Measurements from ENCODE around the gene NELL1.

The NELL1 gene

DNA sequence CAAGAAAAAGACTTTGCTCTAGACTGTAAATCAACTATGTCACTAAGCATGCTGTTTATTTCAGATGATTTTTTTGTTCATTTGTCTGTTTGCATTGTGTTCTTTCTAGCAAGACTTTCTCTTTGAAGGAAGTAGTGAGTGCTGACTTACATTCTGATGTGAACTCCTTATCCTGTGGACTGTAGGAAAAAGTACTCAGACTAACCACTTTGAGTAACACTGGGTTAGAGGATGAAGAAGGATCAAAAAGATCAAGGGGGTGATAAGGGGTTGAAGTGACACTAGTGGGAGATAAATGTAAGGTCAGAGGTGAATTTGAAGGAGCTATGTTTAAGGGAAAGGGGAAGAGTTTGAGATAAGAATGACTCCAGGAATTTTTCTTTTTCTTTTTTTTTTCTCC lies 369.4 kb downstream of the NELL1 start:
- DNase-seq (no peak), ATAC-seq (ENCODE audit: insufficient read depth, low read depth) (no peak)
- H4K20me1 ChIP-seq (ENCODE audit: insufficient read depth, low read length), result no peaks in the 10 kb centered on the region
- TF ChIP-seq EZH2 (IDR thresholded peaks at IDR 0.05; ENCODE audit: borderline replicate concordance, low read depth, low read length, severe bottlenecking) (no peak), CTCF (IDR thresholded peaks at IDR 0.05; ENCODE audit: borderline replicate concordance, extremely low read depth, low read length, poor library complexity, severe bottlenecking) (no peak)
- no peaks in the 10 kb centered on the region for H3K27me3 ChIP-seq (ENCODE audit: insufficient read depth, low read length, poor library complexity)
- H3K4me2 ChIP-seq (ENCODE audit: insufficient read depth, low read length), result no peak overlapping the region
- no peak overlapping the region for H3K9ac ChIP-seq (ENCODE audit: low read depth, low read length)
- no peaks in the 10 kb centered on the region for H3K4me1 ChIP-seq (ENCODE audit: insufficient read depth, low read length)
- H3K79me2 ChIP-seq (ENCODE audit: insufficient read depth, low read length), result no peaks in the 10 kb centered on the region
- no peak overlapping the region for H3K4me3 ChIP-seq (ENCODE audit: low read depth in 1 of 2, low read length in 2 of 2)
- H3K36me3 ChIP-seq (ENCODE audit: insufficient read depth, low read length), result no peaks in the 10 kb centered on the region
- H3K27ac ChIP-seq (ENCODE audit: low read length), result no peak overlapping the region
- no peak overlapping the region for H2AFZ ChIP-seq (ENCODE audit: low read depth, low read length)
- no peaks in the 10 kb centered on the region for H3K9me3 ChIP-seq (ENCODE audit: insufficient read depth, low read length, severe bottlenecking)

- no peaks in the 10 kb centered on the region for H3K9me3 ChIP-seq (ENCODE audit: insufficient read depth, low read length, severe bottlenecking)
- no peak overlapping the region for H3K27ac ChIP-seq (ENCODE audit: low read length)
- ATAC-seq (ENCODE audit: insufficient read depth, low read depth) (no peak), DNase-seq (no peak)
- no peak overlapping the region for H3K4me2 ChIP-seq (ENCODE audit: insufficient read depth, low read length)
- no peaks in the 10 kb centered on the region for H3K36me3 ChIP-seq (ENCODE audit: insufficient read depth, low read length)
- H3K9ac ChIP-seq (ENCODE audit: low read depth, low read length), result no peak overlapping the region
- no peak overlapping the region for H2AFZ ChIP-seq (ENCODE audit: low read depth, low read length)
- no peaks in the 10 kb centered on the region for H3K27me3 ChIP-seq (ENCODE audit: insufficient read depth, low read length, poor library complexity)
- no peaks in the 10 kb centered on the region for H4K20me1 ChIP-seq (ENCODE audit: insufficient read depth, low read length)
- H3K4me1 ChIP-seq (ENCODE audit: insufficient read depth, low read length), result no peaks in the 10 kb centered on the region
- H3K79me2 ChIP-seq (ENCODE audit: insufficient read depth, low read length), result no peaks in the 10 kb centered on the region
- no peak overlapping the region for H3K4me3 ChIP-seq (ENCODE audit: low read depth in 1 of 2, low read length in 2 of 2)
- TF ChIP-seq EZH2 (IDR thresholded peaks at IDR 0.05; ENCODE audit: borderline replicate concordance, low read depth, low read length, severe bottlenecking) (no peak), CTCF (IDR thresholded peaks at IDR 0.05; ENCODE audit: borderline replicate concordance, extremely low read depth, low read length, poor library complexity, severe bottlenecking) (no peak)
Observed at GRCh38 chr11:21040630-21041029, 371.2 kb downstream of the NELL1 start.

- DNase-seq, result no peak
- Histone ChIP-seq H2AFZ (ENCODE audit: low read depth, low read length) (no peak overlapping the region), H4K20me1 (ENCODE audit: insufficient read depth, low read length) (no peaks in the 10 kb centered on the region), H3K4me1 (ENCODE audit: insufficient read depth, low read length) (no peaks in the 10 kb centered on the region), H3K27me3 (ENCODE audit: insufficient read depth, low read length, poor library complexity) (no peaks in the 10 kb centered on the region), H3K27ac (ENCODE audit: low read length) (no peak overlapping the region), H3K4me3 (ENCODE audit: low read depth in 1 of 2, low read length in 2 of 2) (no peak overlapping the region), H3K9ac (ENCODE audit: low read depth, low read length) (no peak overlapping the region), H3K4me2 (ENCODE audit: insufficient read depth, low read length) (no peak overlapping the region), H3K79me2 (ENCODE audit: insufficient read depth, low read length) (no peaks in the 10 kb centered on the region), H3K9me3 (ENCODE audit: insufficient read depth, low read length, severe bottlenecking) (no peaks in the 10 kb centered on the region), H3K36me3 (ENCODE audit: insufficient read depth, low read length) (no peaks in the 10 kb centered on the region)
- TF ChIP-seq CTCF (IDR thresholded peaks at IDR 0.05; ENCODE audit: borderline replicate concordance, extremely low read depth, low read length, poor library complexity, severe bottlenecking) (no peak), EZH2 (IDR thresholded peaks at IDR 0.05; ENCODE audit: borderline replicate concordance, low read depth, low read length, severe bottlenecking) (no peak)
- no peak for ATAC-seq (ENCODE audit: insufficient read depth, low read depth)
Observed at GRCh38 chr11:21048626-21049025, 379.2 kb downstream of the NELL1 start.

- Histone ChIP-seq H3K4me1 (ENCODE audit: insufficient read depth, low read length) (no peaks in the 10 kb centered on the region), H3K36me3 (ENCODE audit: insufficient read depth, low read length) (no peaks in the 10 kb centered on the region), H3K27me3 (ENCODE audit: insufficient read depth, low read length, poor library complexity) (no peaks in the 10 kb centered on the region), H3K27ac (ENCODE audit: low read length) (no peak overlapping the region), H3K9me3 (ENCODE audit: insufficient read depth, low read length, severe bottlenecking) (no peaks in the 10 kb centered on the region), H4K20me1 (ENCODE audit: insufficient read depth, low read length) (no peaks in the 10 kb centered on the region), H3K4me2 (ENCODE audit: insufficient read depth, low read length) (no peak overlapping the region), H3K9ac (ENCODE audit: low read depth, low read length) (no peak overlapping the region), H3K79me2 (ENCODE audit: insufficient read depth, low read length) (no peaks in the 10 kb centered on the region), H2AFZ (ENCODE audit: low read depth, low read length) (no peak overlapping the region), H3K4me3 (ENCODE audit: low read depth in 1 of 2, low read length in 2 of 2) (no peak overlapping the region)
- no peak for ATAC-seq (ENCODE audit: insufficient read depth, low read depth)
- TF ChIP-seq CTCF (IDR thresholded peaks at IDR 0.05; ENCODE audit: borderline replicate concordance, extremely low read depth, low read length, poor library complexity, severe bottlenecking) (no peak), EZH2 (IDR thresholded peaks at IDR 0.05; ENCODE audit: borderline replicate concordance, low read depth, low read length, severe bottlenecking) (no peak)
- DNase-seq, result no peak
Observed at GRCh38 chr11:21053466-21053865, 384.1 kb downstream of the NELL1 start.
